K562 (cell line): ENCODE results near the gene SYT1. TPM values are rescaled to one million over a fixed set of nuclear protein-coding genes. Genes with fewer than 3 reads are reported as not detected.

Experiments used
- ATAC-seq: fragments of 200-7000 bp; cut with Tn5 transposase; 3 replicates; pipeline ENCODE4 v1.9.1; 2020; ENCODE audit warnings: moderate library complexity
- BruUV-seq: library from RNA; stranded (reverse); fragments of 400-500 nt; replicated peaks from 2 replicates; lab custom pipeline; 2021; lab: Mats Ljungman, UMichigan
- CTCF ChIA-PET: fragments of 300-600 bp; formaldehyde crosslinking; extraction: SDS; loops from one replicate; lab custom pipeline; 2021; ENCODE audit warnings: low intra/inter-chr PET ratio; lab: Yijun Ruan, JAX
- POLR2A ChIA-PET: fragments of 300-600, 350-650 bp; sonication (Branson Sonifier 250); formaldehyde crosslinking; extraction: SDS; loops from one replicate; lab custom pipeline; 2021; ENCODE audit warnings: antibody characterized with exemption, inconsistent platforms; lab: Yijun Ruan, JAX
- DNase-seq, 4 experiments: peaks; one replicate each; pipeline versions ENCODE4 v3.0.0 to v3.0.0-alpha.2; 2011 to 2018; ENCODE audit warnings: low spot score in 3 of 4, mixed read lengths in 3 of 4; ENCODE audit errors: extremely low read depth in 1 of 4
- FAIRE-seq: peaks from 2 replicates; lab custom pipeline; 2011; peaks lifted over from hg19 to GRCh38; lab: Jason Lieb, UNC
- H2AFZ ChIP-seq: 2 replicates; pipeline ENCODE4 v1.6.0; 2011; ENCODE audit warnings: low read depth, low read length, control low read depth, inconsistent platforms
- H3K27ac ChIP-seq: fragments of 200-600 bp; 3 replicates; pipeline ENCODE4 v1.8.0; 2011; ENCODE audit warnings: low read depth, mild to moderate bottlenecking, control low read depth, inconsistent platforms, low read length, moderate library complexity, mixed read lengths; ENCODE audit errors: extremely low read depth
- H3K27me3 ChIP-seq, 2 experiments: fragments of 300-600 bp in 1 of 2; 2 replicates in 1 of 2; 3 replicates in 1 of 2; pipeline versions ENCODE4 v1.6.0 to v1.8.0; 2011; ENCODE audit warnings: inconsistent platforms in 2 of 2, low read length in 2 of 2, mild to moderate bottlenecking in 1 of 2, mixed read lengths in 1 of 2, moderate library complexity in 1 of 2; ENCODE audit not compliant: control insufficient read depth in 2 of 2, insufficient read depth in 2 of 2
- H3K36me3 ChIP-seq: fragments of 300-600 bp; 3 replicates; pipeline ENCODE4 v1.8.0; 2011; ENCODE audit warnings: mild to moderate bottlenecking, low read length, inconsistent platforms; ENCODE audit not compliant: control insufficient read depth, insufficient read depth
- H3K4me1 ChIP-seq, 2 experiments: fragments of 200-600 bp in 1 of 2; replicated peaks in 1 of 2; 2 replicates in 1 of 2; 3 replicates in 1 of 2; pipeline versions ENCODE4 v1.5.1 to v1.8.0; 2011; ENCODE audit warnings: inconsistent platforms in 2 of 2, low read length in 2 of 2, mild to moderate bottlenecking in 1 of 2, mixed read lengths in 1 of 2, moderate library complexity in 1 of 2; ENCODE audit not compliant: control insufficient read depth in 2 of 2, insufficient read depth in 2 of 2
- H3K4me2 ChIP-seq: 2 replicates; pipeline ENCODE4 v1.6.1; 2011; ENCODE audit warnings: low read length, control low read depth, inconsistent platforms, mixed read lengths; ENCODE audit not compliant: insufficient read depth
- H3K4me3 ChIP-seq: fragments of 200-600 bp; sonication (generic), shearing (Covaris generic); 2 replicates; pipeline ENCODE4 v1.5.1; 2016; ENCODE audit warnings: control low read depth, inconsistent platforms
- H3K79me2 ChIP-seq: fragments of 200-600 bp; 3 replicates; pipeline ENCODE4 v1.8.0; 2011; ENCODE audit warnings: low read length, inconsistent platforms; ENCODE audit not compliant: control insufficient read depth, insufficient read depth
- H3K9ac ChIP-seq, 2 experiments: 2 replicates each; pipeline versions ENCODE4 v1.6.0 to v1.6.1; 2011; ENCODE audit warnings: low read depth in 2 of 2, low read length in 2 of 2, control low read depth in 1 of 2, inconsistent platforms in 1 of 2, mild to moderate bottlenecking in 1 of 2, mixed read lengths in 1 of 2; ENCODE audit not compliant: insufficient read depth in 1 of 2
- H3K9me1 ChIP-seq: one replicate; pipeline ENCODE4 v1.6.0; 2011; ENCODE audit warnings: inconsistent platforms, mild to moderate bottlenecking, low read length, moderate library complexity; ENCODE audit not compliant: control insufficient read depth, insufficient read depth
- H3K9me3 ChIP-seq: replicated peaks from 2 replicates; pipeline ENCODE4 v1.5.1; 2011; ENCODE audit warnings: low read depth, low read length, inconsistent platforms; ENCODE audit not compliant: control insufficient read depth, insufficient read depth
- H4K20me1 ChIP-seq: replicated peaks from 2 replicates; pipeline ENCODE4 v1.6.1; 2011; ENCODE audit warnings: low read length, inconsistent platforms, mixed read lengths; ENCODE audit not compliant: control insufficient read depth, insufficient read depth
- CBX2 ChIP-seq: fragments of 200-600 bp; sonication (generic); IDR thresholded peaks from one replicate; pipeline ENCODE4 v1.6.1; 2012; ENCODE audit warnings: mild to moderate bottlenecking, low read length, inconsistent platforms; ENCODE audit not compliant: insufficient read depth, poor library complexity, severe bottlenecking
- CEBPG ChIP-seq, 3 experiments: fragments of 200-800 bp in 1 of 3; sonication (Bioruptor generic) in 1 of 3; sonication (generic) in 1 of 3; formaldehyde crosslinking in 1 of 3; IDR thresholded peaks in 2 of 3; conservative IDR thresholded peaks in 1 of 3; 2 replicates each; pipeline versions ENCODE4 v1.6.1 to v1.8.0; 2016 to 2022; ENCODE audit warnings: missing compliant biosample characterization in 2 of 3, missing genetic modification characterization in 2 of 3, mild to moderate bottlenecking in 1 of 3, missing genetic modification reagents in 1 of 3
- CREBBP ChIP-seq: IDR thresholded peaks from one replicate; pipeline ENCODE4 v1.6.1; 2012; ENCODE audit warnings: low read depth, mild to moderate bottlenecking, control low read depth, inconsistent platforms, low read length
- E2F3 ChIP-seq: fragments of 250-450 bp; sonication (Bioruptor Pico); IDR thresholded peaks from 2 replicates; pipeline ENCODE4 v1.4.0; 2020; ENCODE audit warnings: mild to moderate bottlenecking
- SMARCA5 ChIP-seq: fragments of 450-650 bp; IDR thresholded peaks from 2 replicates; pipeline ENCODE4 v1.6.1; 2016
- ZFP1 ChIP-seq: fragments of 450-650 bp; formaldehyde crosslinking; IDR thresholded peaks from 2 replicates; pipeline ENCODE4 v1.4.0; 2020; ENCODE audit warnings: mild to moderate bottlenecking, mixed read lengths
- ZNF445 ChIP-seq: fragments of 250-450 bp; sonication (Bioruptor Pico); IDR thresholded peaks from 2 replicates; pipeline ENCODE4 v1.4.0; 2020; ENCODE audit warnings: low read depth, mild to moderate bottlenecking, moderate library complexity
- WGBS: fragments of 100-300 bp; shearing (Covaris generic); methylation state at CpG from one replicate; pipeline ENCODE4 v1.1.6; 2016; ENCODE audit warnings: low coverage, mixed read lengths; ENCODE audit not compliant: insufficient coverage; ENCODE audit errors: missing lambda C conversion rate; 5-methylcytosine and 5-hydroxymethylcytosine counted together
- in situ Hi-C: fragments of 300-500 bp; cut with MboI; formaldehyde crosslinking; loops from 4 replicates; pipeline ENCODE4 v1.15.0; 2018; ENCODE audit warnings: inconsistent platforms, mixed read lengths
- intact Hi-C: fragments of 100-400 bp; cut with micrococcal nuclease; formaldehyde crosslinking; loops from 2 replicates; pipeline ENCODE4 v1.14.2; 2022
- polyA plus RNA-seq, 8 experiments: library from polyadenylated mRNA; depleted of rRNA in 4 of 8; stranded (reverse) in 5 of 8; unstranded in 3 of 8; fragments of >200 nt; fragmentation: Nextera tagmentation in 2 of 8; fragmentation: Illumina TruSeq in 1 of 8; extraction: Ambion mirVana in 2 of 8; extraction: Trizol in 1 of 8; gene quantifications; 2 replicates each; pipeline versions ENCODE4 v1.2.1 to v1.2.3, GENCODE V29; 2011 to 2014; ENCODE audit warnings: inconsistent platforms in 1 of 8, missing spikeins in 1 of 8
- total RNA-seq, 7 experiments: library from RNA; depleted of rRNA in 6 of 7; stranded (reverse); fragments of >200 nt in 6 of 7; fragmentation: Illumina TruSeq in 2 of 7; extraction: Trizol in 2 of 7; gene quantifications; 2 replicates each; pipeline versions ENCODE4 v1.2.1 to v1.2.3, GENCODE V29; 2011 to 2021; ENCODE audit warnings: low replicate concordance in 1 of 7
- TF ChIP-seq, protein P1 (sequence below), 2 experiments: fragments of 250-450 bp in 1 of 2; fragments of 450-650 bp in 1 of 2; sonication (Bioruptor Pico) in 1 of 2; IDR thresholded peaks; 2 replicates each; pipeline versions ENCODE4 v1.6.1 to v1.8.0; 2016 to 2021; ENCODE audit warnings: mild to moderate bottlenecking in 2 of 2, moderate library complexity in 2 of 2, missing compliant biosample characterization in 1 of 2, missing genetic modification characterization in 1 of 2
- TF ChIP-seq, protein P2 (sequence below): fragments of 150-350 bp; conservative IDR thresholded peaks from 2 replicates; pipeline ENCODE4 v1.6.1; 2014; ENCODE audit warnings: low read length

The SYT1 gene
- total and polyA plus RNA-seq, 9 of the 15 experiments (the other 6 are each of a cell fraction or from before 2014, with no cell fraction given) = 0.03 to 0.13 (median 0.07) TPM; not detected in 4

DNA sequence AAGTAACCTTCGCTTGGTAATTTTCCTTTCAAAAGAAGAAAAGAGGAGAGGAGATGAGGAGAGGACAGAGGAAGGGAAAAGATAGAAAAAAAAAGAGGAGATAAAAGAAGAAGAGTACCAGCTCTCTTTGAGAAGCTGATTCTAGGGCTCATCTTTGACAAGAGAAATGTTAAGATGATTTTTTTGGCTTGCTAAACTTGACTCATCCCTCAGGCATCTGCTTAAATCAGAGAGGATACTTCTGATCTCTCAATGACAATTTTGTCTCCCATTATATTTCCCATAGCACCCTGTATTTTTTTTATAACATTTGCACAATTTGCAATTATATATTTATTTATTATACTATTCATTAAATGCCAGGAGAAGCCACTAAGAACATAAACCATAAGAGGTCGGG, 17.1 kb downstream of the SYT1 start:
- ChIA-PET POLR2A (no interaction called here), CTCF (no interaction called here)
- in situ Hi-C loops (no loop called here), intact Hi-C loops (no loop called here)
- H3K36me3 ChIP-seq = no peaks in the 10 kb centered on the region
- DNase-seq (no peak), FAIRE-seq (no peak), ATAC-seq (no peak)
- no peak overlapping the region for H3K9ac ChIP-seq
- TF ChIP-seq CEBPG (CRISPR knock-in tag; IDR thresholded peaks at IDR 0.05) = no peak
- TF ChIP-seq CEBPG (tag; conservative IDR thresholded peaks at IDR 0.05 in 1 of 2, IDR thresholded peaks at IDR 0.05 in 1 of 2) = no peak
- TF ChIP-seq ZFP1 (CRISPR knock-in tag) = no peak
- TF ChIP-seq CREBBP = no peak
- TF ChIP-seq E2F3 (CRISPR knock-in tag) = no peak
- TF ChIP-seq, protein P1, sequence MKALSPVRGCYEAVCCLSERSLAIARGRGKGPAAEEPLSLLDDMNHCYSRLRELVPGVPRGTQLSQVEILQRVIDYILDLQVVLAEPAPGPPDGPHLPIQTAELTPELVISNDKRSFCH (CRISPR knock-in tag; IDR thresholded peaks at IDR 0.05) = no peak
- TF ChIP-seq, protein P1 (tag; IDR thresholded peaks at IDR 0.05) = no peak
- TF ChIP-seq SMARCA5 = no peak
- TF ChIP-seq, protein P2, sequence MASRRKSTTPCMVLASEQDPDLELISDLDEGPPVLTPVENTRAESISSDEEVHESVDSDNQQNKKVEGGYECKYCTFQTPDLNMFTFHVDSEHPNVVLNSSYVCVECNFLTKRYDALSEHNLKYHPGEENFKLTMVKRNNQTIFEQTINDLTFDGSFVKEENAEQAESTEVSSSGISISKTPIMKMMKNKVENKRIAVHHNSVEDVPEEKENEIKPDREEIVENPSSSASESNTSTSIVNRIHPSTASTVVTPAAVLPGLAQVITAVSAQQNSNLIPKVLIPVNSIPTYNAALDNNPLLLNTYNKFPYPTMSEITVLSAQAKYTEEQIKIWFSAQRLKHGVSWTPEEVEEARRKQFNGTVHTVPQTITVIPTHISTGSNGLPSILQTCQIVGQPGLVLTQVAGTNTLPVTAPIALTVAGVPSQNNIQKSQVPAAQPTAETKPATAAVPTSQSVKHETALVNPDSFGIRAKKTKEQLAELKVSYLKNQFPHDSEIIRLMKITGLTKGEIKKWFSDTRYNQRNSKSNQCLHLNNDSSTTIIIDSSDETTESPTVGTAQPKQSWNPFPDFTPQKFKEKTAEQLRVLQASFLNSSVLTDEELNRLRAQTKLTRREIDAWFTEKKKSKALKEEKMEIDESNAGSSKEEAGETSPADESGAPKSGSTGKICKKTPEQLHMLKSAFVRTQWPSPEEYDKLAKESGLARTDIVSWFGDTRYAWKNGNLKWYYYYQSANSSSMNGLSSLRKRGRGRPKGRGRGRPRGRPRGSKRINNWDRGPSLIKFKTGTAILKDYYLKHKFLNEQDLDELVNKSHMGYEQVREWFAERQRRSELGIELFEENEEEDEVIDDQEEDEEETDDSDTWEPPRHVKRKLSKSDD = no peak
- no peak for TF ChIP-seq CBX2
- TF ChIP-seq ZNF445 = no peak
- no peaks in the 10 kb centered on the region for H4K20me1 ChIP-seq
- BruUV-seq = no TSS peak
- 0% methylated on average over 2 of the region's 2 CpGs for WGBS
- no peaks in the 10 kb centered on the region for H3K79me2 ChIP-seq
- no peak overlapping the region for H2AFZ ChIP-seq
- H3K9me3 ChIP-seq = no peaks in the 10 kb centered on the region
- H3K27ac ChIP-seq = no peak overlapping the region
- H3K4me1 ChIP-seq = no peaks in the 10 kb centered on the region
- no peaks in the 10 kb centered on the region for H3K27me3 ChIP-seq
- H3K4me2 ChIP-seq = no peak overlapping the region
- H3K9me1 ChIP-seq = no peaks in the 10 kb centered on the region
- H3K4me3 ChIP-seq = no peak overlapping the region
